A549 (cell line): ENCODE data around the gene KYNU. TPM values are rescaled to one million over a fixed set of nuclear protein-coding genes. Genes with fewer than 3 reads are reported as not detected.
"Not testable (repeated sequence)": the region's sequence is repeated elsewhere in the genome, so short reads cannot be mapped to it uniquely, and the experiment has no call there.

Experiments
- ATAC-seq, 2 experiments: fragments of 200-7000 bp in 1 of 2; fragments of >200 bp in 1 of 2; cut with Nextera tagmentation in 1 of 2; cut with Tn5 transposase in 1 of 2; 3 replicates each; pipeline versions ENCODE4 v1.8.0 to v1.9.1; 2018 to 2020; ENCODE audit warnings: mild to moderate bottlenecking in 1 of 2, moderate library complexity in 1 of 2
- CTCF ChIA-PET: fragments of 300-600 bp; sonication (Branson Sonifier 250); formaldehyde crosslinking; extraction: SDS; loops from one replicate; lab custom pipeline; 2021; ENCODE audit warnings: antibody characterized with exemption, inconsistent platforms; lab: Yijun Ruan, JAX
- POLR2A ChIA-PET: fragments of 350-600 bp; formaldehyde crosslinking; extraction: SDS; loops from one replicate; lab custom pipeline; 2021; ENCODE audit warnings: antibody characterized with exemption, inconsistent platforms; lab: Yijun Ruan, JAX
- DNase-seq, 2 experiments: peaks; one replicate each; pipeline versions ENCODE4 v3.0.0 to v3.0.0-alpha.2; 2011 to 2016; ENCODE audit warnings: low read depth in 1 of 2, low spot score in 1 of 2
- FAIRE-seq: peaks from 2 replicates; lab custom pipeline; 2011; peaks lifted over from hg19 to GRCh38; lab: Jason Lieb, UNC
- H3K27ac ChIP-seq, 2 experiments: fragments of >200 bp; sonication (Bioruptor Twin); formaldehyde crosslinking; 3 replicates each; pipeline ENCODE4 v1.5.1; 2016 to 2017
- H3K4me1 ChIP-seq: fragments of >200 bp; sonication (Bioruptor Twin); formaldehyde crosslinking; 3 replicates; pipeline ENCODE4 v1.6.1; 2016
- H3K4me2 ChIP-seq: fragments of >200 bp; sonication (Bioruptor Twin); formaldehyde crosslinking; 3 replicates; pipeline ENCODE4 v1.6.1; 2016
- H3K4me3 ChIP-seq: fragments of >200 bp; sonication (Bioruptor Twin); formaldehyde crosslinking; 3 replicates; pipeline ENCODE4 v1.5.1; 2016
- H3K9me3 ChIP-seq: fragments of >200 bp; sonication (Bioruptor Twin); formaldehyde crosslinking; 3 replicates; pipeline ENCODE4 v1.6.1; 2016
- CBX2 ChIP-seq: fragments of 200-600 bp; sonication (generic); IDR thresholded peaks from 2 replicates; pipeline ENCODE4 v1.6.1; 2016; ENCODE audit warnings: low read depth, mild to moderate bottlenecking, borderline replicate concordance
- CEBPB ChIP-seq, 2 experiments: fragments of >200 bp in 1 of 2; sonication (Bioruptor Twin) in 1 of 2; formaldehyde crosslinking in 1 of 2; IDR thresholded peaks; 2 replicates each; pipeline ENCODE4 v1.6.1; 2012 to 2016
- EHMT2 ChIP-seq: fragments of 200-600 bp; sonication (generic); IDR thresholded peaks from 2 replicates; pipeline ENCODE4 v1.6.1; 2016; ENCODE audit warnings: antibody characterized with exemption, low read depth, mild to moderate bottlenecking, moderate library complexity
- FOSB ChIP-seq: fragments of 250-450 bp; sonication (Bioruptor Pico); IDR thresholded peaks from 2 replicates; pipeline ENCODE4 v1.5.0; 2020; ENCODE audit warnings: mild to moderate bottlenecking, moderate library complexity
- FOSL2 ChIP-seq, 2 experiments: fragments of 450-650 bp in 1 of 2; fragments of >200 bp in 1 of 2; sonication (Bioruptor Twin) in 1 of 2; formaldehyde crosslinking; IDR thresholded peaks; 2 replicates each; pipeline versions ENCODE4 v1.5.0 to v1.6.1; 2016 to 2020; ENCODE audit warnings: mild to moderate bottlenecking in 1 of 2, moderate library complexity in 1 of 2
- FOXS1 ChIP-seq: fragments of 250-450 bp; sonication (Bioruptor Pico); IDR thresholded peaks from 2 replicates; pipeline ENCODE4 v1.5.0; 2020; ENCODE audit warnings: mild to moderate bottlenecking, moderate library complexity
- HOXB5 ChIP-seq: fragments of 250-450 bp; sonication (Bioruptor Pico); IDR thresholded peaks from 2 replicates; pipeline ENCODE4 v1.5.0; 2020; ENCODE audit warnings: mild to moderate bottlenecking, moderate library complexity
- JUN ChIP-seq, 2 experiments: fragments of >200 bp; sonication (Bioruptor Twin); formaldehyde crosslinking; IDR thresholded peaks; 2 replicates in 1 of 2; 3 replicates in 1 of 2; pipeline ENCODE4 v1.6.1; 2016 to 2017
- JUNB ChIP-seq: fragments of >200 bp; sonication (Bioruptor Twin); formaldehyde crosslinking; IDR thresholded peaks from 2 replicates; pipeline ENCODE4 v1.6.1; 2016
- MYC ChIP-seq: IDR thresholded peaks from 2 replicates; pipeline ENCODE4 v1.6.1; 2012; ENCODE audit warnings: mild to moderate bottlenecking, inconsistent platforms, low read length, improper control_type of control experiment, borderline replicate concordance
- RCOR1 ChIP-seq: fragments of 150-350 bp; IDR thresholded peaks from 2 replicates; pipeline ENCODE4 v1.6.1; 2014; ENCODE audit warnings: antibody characterized with exemption, low read length, low read depth
- RFX5 ChIP-seq: fragments of 450-650 bp; IDR thresholded peaks from 2 replicates; pipeline ENCODE4 v1.7.1; 2014; ENCODE audit warnings: antibody characterized with exemption, mild to moderate bottlenecking, moderate library complexity
- SREBF2 ChIP-seq: fragments of 450-650 bp; IDR thresholded peaks from 2 replicates; pipeline ENCODE4 v1.6.1; 2014; ENCODE audit warnings: mild to moderate bottlenecking, moderate library complexity
- ZSCAN20 ChIP-seq: fragments of 250-450 bp; sonication (Bioruptor Pico); IDR thresholded peaks from 2 replicates; pipeline ENCODE4 v1.8.0; 2022; ENCODE audit warnings: mild to moderate bottlenecking, moderate library complexity
- WGBS: methylation state at CpG from one replicate; pipeline ENCODE4 v1.1.6; 2017; ENCODE audit errors: missing lambda C conversion rate; 5-methylcytosine and 5-hydroxymethylcytosine counted together
- polyA plus RNA-seq, 4 experiments: library from polyadenylated mRNA; depleted of rRNA in 3 of 4; stranded (reverse); fragments of >200 nt; fragmentation: RNase III in 1 of 4; extraction: RNeasy Plus Mini Kit Qiagen cat#74134 plus additional on column Dnase treatment in 1 of 4; gene quantifications; 2 replicates in 3 of 4; 3 replicates in 1 of 4; pipeline ENCODE4 v1.2.3, GENCODE V29; 2011 to 2017
- TF ChIP-seq, protein P1 (sequence below): IDR thresholded peaks from 2 replicates; pipeline ENCODE4 v1.6.1; 2012; ENCODE audit warnings: low read depth, borderline replicate concordance
- TF ChIP-seq, protein P2 (sequence below): fragments of 150-350 bp; IDR thresholded peaks from 2 replicates; pipeline ENCODE4 v1.6.1; 2014; ENCODE audit warnings: low read depth, mild to moderate bottlenecking, low read length
- TF ChIP-seq, protein P3 (sequence below): fragments of >200 bp; sonication (Bioruptor Twin); formaldehyde crosslinking; IDR thresholded peaks from 3 replicates; pipeline ENCODE4 v1.6.1; 2016
- TF ChIP-seq, protein P4 (sequence below): fragments of >200 bp; sonication (Bioruptor Twin); formaldehyde crosslinking; IDR thresholded peaks from 3 replicates; pipeline ENCODE4 v1.5.1; 2016
- TF ChIP-seq, protein P5 (sequence below): fragments of 250-450 bp; sonication (Bioruptor Pico); IDR thresholded peaks from 2 replicates; pipeline ENCODE4 v1.5.0; 2021; ENCODE audit warnings: mild to moderate bottlenecking, moderate library complexity, borderline replicate concordance

Gene KYNU
- polyA plus RNA-seq, 2 of the 4 experiments (the other 2 are of a cell fraction) = 302 to 324 TPM

- TF ChIP-seq, protein P1, sequence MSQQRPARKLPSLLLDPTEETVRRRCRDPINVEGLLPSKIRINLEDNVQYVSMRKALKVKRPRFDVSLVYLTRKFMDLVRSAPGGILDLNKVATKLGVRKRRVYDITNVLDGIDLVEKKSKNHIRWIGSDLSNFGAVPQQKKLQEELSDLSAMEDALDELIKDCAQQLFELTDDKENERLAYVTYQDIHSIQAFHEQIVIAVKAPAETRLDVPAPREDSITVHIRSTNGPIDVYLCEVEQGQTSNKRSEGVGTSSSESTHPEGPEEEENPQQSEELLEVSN = no peak
- TF ChIP-seq FOSL2 (IDR thresholded peaks at IDR 0.05) (no peak), FOSL2 (CRISPR knock-in tag; IDR thresholded peaks at IDR 0.05) (no peak), JUN (IDR thresholded peaks at IDR 0.05) (no peak), ZSCAN20 (CRISPR knock-in tag) (no peak), HOXB5 (CRISPR knock-in tag) (no peak), FOSB (CRISPR knock-in tag) (no peak), RFX5 (no peak), EHMT2 (no peak)
- TF ChIP-seq, protein P2, sequence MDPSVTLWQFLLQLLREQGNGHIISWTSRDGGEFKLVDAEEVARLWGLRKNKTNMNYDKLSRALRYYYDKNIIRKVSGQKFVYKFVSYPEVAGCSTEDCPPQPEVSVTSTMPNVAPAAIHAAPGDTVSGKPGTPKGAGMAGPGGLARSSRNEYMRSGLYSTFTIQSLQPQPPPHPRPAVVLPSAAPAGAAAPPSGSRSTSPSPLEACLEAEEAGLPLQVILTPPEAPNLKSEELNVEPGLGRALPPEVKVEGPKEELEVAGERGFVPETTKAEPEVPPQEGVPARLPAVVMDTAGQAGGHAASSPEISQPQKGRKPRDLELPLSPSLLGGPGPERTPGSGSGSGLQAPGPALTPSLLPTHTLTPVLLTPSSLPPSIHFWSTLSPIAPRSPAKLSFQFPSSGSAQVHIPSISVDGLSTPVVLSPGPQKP = no peak
- TF ChIP-seq, protein P3, sequence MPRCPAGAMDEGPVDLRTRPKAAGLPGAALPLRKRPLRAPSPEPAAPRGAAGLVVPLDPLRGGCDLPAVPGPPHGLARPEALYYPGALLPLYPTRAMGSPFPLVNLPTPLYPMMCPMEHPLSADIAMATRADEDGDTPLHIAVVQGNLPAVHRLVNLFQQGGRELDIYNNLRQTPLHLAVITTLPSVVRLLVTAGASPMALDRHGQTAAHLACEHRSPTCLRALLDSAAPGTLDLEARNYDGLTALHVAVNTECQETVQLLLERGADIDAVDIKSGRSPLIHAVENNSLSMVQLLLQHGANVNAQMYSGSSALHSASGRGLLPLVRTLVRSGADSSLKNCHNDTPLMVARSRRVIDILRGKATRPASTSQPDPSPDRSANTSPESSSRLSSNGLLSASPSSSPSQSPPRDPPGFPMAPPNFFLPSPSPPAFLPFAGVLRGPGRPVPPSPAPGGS = no peak
- TF ChIP-seq, protein P4, sequence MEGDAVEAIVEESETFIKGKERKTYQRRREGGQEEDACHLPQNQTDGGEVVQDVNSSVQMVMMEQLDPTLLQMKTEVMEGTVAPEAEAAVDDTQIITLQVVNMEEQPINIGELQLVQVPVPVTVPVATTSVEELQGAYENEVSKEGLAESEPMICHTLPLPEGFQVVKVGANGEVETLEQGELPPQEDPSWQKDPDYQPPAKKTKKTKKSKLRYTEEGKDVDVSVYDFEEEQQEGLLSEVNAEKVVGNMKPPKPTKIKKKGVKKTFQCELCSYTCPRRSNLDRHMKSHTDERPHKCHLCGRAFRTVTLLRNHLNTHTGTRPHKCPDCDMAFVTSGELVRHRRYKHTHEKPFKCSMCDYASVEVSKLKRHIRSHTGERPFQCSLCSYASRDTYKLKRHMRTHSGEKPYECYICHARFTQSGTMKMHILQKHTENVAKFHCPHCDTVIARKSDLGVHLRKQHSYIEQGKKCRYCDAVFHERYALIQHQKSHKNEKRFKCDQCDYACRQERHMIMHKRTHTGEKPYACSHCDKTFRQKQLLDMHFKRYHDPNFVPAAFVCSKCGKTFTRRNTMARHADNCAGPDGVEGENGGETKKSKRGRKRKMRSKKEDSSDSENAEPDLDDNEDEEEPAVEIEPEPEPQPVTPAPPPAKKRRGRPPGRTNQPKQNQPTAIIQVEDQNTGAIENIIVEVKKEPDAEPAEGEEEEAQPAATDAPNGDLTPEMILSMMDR = no peak
- DNase-seq = no peak
- FAIRE-seq = no peak
- 57% methylated on average over 1 of the region's 1 CpG for WGBS
- Histone ChIP-seq H3K4me2 (no peak overlapping the region), H3K27ac (0 out of 6 replicates have a peak overlapping the region, but pooled peaks of 1 of the 2 experiments have one; percentile 7), H3K4me3 (no peak overlapping the region), H3K9me3 (peaks cover 14% of the 10 kb centered on the region; the same call in 2 of the 3 replicates), H3K4me1 (peaks cover 61% of the 10 kb centered on the region)
- ATAC-seq = no peak
- ChIA-PET POLR2A (no interaction called here), CTCF (no interaction called here)
Observed at GRCh38 chr2:142946941-142947340, 69.5 kb downstream of the KYNU start.

GRCh38 chr2:142948723-142949122 is 71.3 kb downstream of the KYNU start:
- POLR2A ChIA-PET, FAIRE-seq, CTCF ChIA-PET, DNase-seq, ATAC-seq, H3K27ac ChIP-seq, H3K4me3 ChIP-seq, H3K4me2 ChIP-seq: not testable (repeated sequence)
- peaks cover 59% of the 10 kb centered on the region for H3K4me1 ChIP-seq
- 90% methylated on average over 2 of the region's 2 CpGs for WGBS
- H3K9me3 ChIP-seq = peaks cover 14% of the 10 kb centered on the region; the same call in 2 of the 3 replicates

DNA sequence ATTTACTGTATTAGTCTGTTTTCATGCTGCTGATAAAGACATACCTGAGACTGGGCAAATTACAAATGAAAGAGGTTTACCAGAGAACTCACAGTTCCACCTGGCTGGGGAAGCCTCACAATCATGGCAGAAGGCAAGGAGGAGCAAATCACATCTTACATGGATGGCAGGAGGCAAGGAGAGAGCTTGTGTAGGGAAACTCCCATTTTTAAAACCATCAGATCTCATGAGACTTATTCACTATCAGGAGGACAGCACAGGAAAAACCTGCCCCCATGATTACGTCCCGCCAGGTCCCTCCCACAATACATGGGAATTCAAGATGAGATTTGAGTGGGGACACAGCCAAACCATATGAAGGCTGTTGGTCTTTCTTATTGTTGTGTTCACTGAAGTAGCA is 72.9 kb downstream of the KYNU start:
- ATAC-seq, H3K4me2 ChIP-seq, POLR2A ChIA-PET, H3K4me3 ChIP-seq, FAIRE-seq, DNase-seq, H3K27ac ChIP-seq: not testable (repeated sequence)
- Histone ChIP-seq H3K9me3 (peaks cover 14% of the 10 kb centered on the region; the same call in 2 of the 3 replicates), H3K4me1 (peaks cover 59% of the 10 kb centered on the region)
- CTCF ChIA-PET = interaction anchor here (0.7 kb wide), 1 partner anchor 154 kb away, joined by 3 read pairs; no protein-coding TSS in a partner anchor
- 95% methylated on average over 2 of the region's 2 CpGs for WGBS

DNA sequence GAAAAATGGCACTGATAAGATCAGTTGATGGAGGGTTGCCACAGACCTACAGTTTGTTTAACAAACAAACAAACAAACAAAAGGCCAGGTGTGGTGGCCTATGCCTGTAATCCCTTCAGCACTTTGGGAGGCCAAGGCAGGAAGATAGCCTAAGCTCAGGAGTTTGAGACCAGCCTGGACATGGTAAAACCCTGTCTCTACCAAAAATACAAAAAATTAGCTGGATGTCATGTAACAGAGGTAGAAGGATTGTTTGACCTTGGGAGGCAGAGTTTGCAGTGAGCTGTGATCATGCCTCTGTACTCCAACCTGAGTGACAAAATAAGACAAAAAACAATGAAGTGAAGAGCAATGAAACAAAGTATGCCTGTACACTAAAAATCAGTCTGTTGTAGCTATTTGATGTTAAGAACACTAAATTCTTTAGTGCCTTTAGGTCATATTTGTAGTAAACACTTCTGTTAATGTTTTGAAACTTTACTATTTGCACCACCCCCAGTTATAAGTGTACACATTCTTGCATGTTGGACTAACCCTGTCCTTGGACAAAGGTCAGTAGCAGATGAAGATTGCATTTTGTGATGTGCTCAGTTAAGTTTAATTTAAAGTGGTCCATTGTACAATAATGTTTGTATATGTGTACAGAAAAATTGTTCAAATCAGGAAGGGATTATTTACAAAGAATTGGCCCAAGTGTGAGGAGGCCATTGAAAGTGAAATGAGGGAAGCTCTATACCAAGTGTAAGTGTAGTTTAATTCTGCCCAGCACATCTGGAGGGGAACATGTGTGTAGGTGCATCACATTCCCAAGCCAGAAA is 73.9 kb downstream of the KYNU start:
- POLR2A ChIA-PET = no interaction called here
- H3K9me3 ChIP-seq = peaks cover 14% of the 10 kb centered on the region; the same call in 2 of the 3 replicates
- FAIRE-seq (no peak), DNase-seq (no peak), ATAC-seq (peak in 1 of 2 experiments; percentile 8; a peak in 2 of 6 replicates)
- peak overlapping the region; percentile 28 for H3K4me2 ChIP-seq
- peak overlapping the region in 1 of 2 experiments; percentile 17; a peak in 2 of 6 replicates for H3K27ac ChIP-seq
- H3K4me1 ChIP-seq = peaks cover 54% of the 10 kb centered on the region
- no peak overlapping the region for H3K4me3 ChIP-seq
- CTCF ChIA-PET = no interaction called here
- TF ChIP-seq, protein P1 = no peak
- TF ChIP-seq RCOR1 (no peak), JUNB (no peak), EHMT2 (no peak), FOSL2 (IDR thresholded peaks at IDR 0.05) (no peak), FOSL2 (CRISPR knock-in tag; IDR thresholded peaks at IDR 0.05) (no peak), FOXS1 (CRISPR knock-in tag) (no peak), SREBF2 (no peak), CEBPB (IDR thresholded peaks at IDR 0.05) (no peak), CBX2 (no peak), MYC (no peak)
- TF ChIP-seq, protein P5, sequence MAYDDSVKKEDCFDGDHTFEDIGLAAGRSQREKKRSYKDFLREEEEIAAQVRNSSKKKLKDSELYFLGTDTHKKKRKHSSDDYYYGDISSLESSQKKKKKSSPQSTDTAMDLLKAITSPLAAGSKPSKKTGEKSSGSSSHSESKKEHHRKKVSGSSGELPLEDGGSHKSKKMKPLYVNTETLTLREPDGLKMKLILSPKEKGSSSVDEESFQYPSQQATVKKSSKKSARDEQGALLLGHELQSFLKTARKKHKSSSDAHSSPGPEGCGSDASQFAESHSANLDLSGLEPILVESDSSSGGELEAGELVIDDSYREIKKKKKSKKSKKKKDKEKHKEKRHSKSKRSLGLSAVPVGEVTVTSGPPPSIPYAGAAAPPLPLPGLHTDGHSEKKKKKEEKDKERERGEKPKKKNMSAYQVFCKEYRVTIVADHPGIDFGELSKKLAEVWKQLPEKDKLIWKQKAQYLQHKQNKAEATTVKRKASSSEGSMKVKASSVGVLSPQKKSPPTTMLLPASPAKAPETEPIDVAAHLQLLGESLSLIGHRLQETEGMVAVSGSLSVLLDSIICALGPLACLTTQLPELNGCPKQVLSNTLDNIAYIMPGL (CRISPR knock-in tag) = no peak
